Neural cell (in vitro differentiated cells): ENCODE measurements around the gene IL25.

ENCODE experiments used
- CTCF ChIP-seq: fragments of 450-650 bp; IDR thresholded peaks from 2 replicates; pipeline ENCODE4 v1.5.1; 2014; ENCODE audit warnings: antibody characterized with exemption, mild to moderate bottlenecking, moderate library complexity; ENCODE audit not compliant: poor library complexity, severe bottlenecking
- EP300 ChIP-seq: fragments of 450-650 bp; conservative IDR thresholded peaks from 2 replicates; pipeline ENCODE4 v1.6.1; 2014; ENCODE audit warnings: antibody characterized with exemption, mild to moderate bottlenecking, moderate library complexity; ENCODE audit not compliant: poor library complexity, severe bottlenecking
- EZH2 ChIP-seq: fragments of 200-600, 300-800 bp; shearing (Covaris generic), sonication (generic); IDR thresholded peaks from 2 replicates; pipeline ENCODE4 v1.6.1; 2014; ENCODE audit warnings: antibody characterized with exemption, low read length, borderline replicate concordance, mild to moderate bottlenecking; ENCODE audit not compliant: insufficient read depth, poor library complexity, severe bottlenecking
- MXI1 ChIP-seq: fragments of 450-650 bp; conservative IDR thresholded peaks from 2 replicates; pipeline ENCODE4 v1.6.1; 2014; ENCODE audit warnings: antibody characterized with exemption, mild to moderate bottlenecking; ENCODE audit not compliant: poor library complexity, severe bottlenecking
- POLR2AphosphoS5 ChIP-seq: IDR thresholded peaks from 2 replicates; pipeline ENCODE4 v1.6.1; 2012
- RAD21 ChIP-seq: fragments of 450-650 bp; conservative IDR thresholded peaks from 2 replicates; pipeline ENCODE4 v1.6.1; 2014; ENCODE audit warnings: antibody characterized with exemption, mild to moderate bottlenecking, moderate library complexity
- REST ChIP-seq: IDR thresholded peaks from 2 replicates; pipeline ENCODE4 v1.6.1; 2012; ENCODE audit warnings: borderline replicate concordance
- SMC3 ChIP-seq: fragments of 450-650 bp; conservative IDR thresholded peaks from 2 replicates; pipeline ENCODE4 v1.6.1; 2014; ENCODE audit warnings: antibody characterized with exemption, mild to moderate bottlenecking, moderate library complexity; ENCODE audit not compliant: poor library complexity

GRCh38 chr14:23398348-23398747 lies 25.7 kb downstream of the IL25 start:
- TF ChIP-seq POLR2AphosphoS5: no peak
- TF ChIP-seq CTCF: no peak
- TF ChIP-seq SMC3: no peak
- TF ChIP-seq EP300: no peak
- TF ChIP-seq EZH2: no peak
- no peak for TF ChIP-seq RAD21
- TF ChIP-seq REST: no peak
- no peak for TF ChIP-seq MXI1
